ENCODE data around the gene SLC36A1. TPM values are rescaled to one million over a fixed set of nuclear protein-coding genes. Genes with fewer than 3 reads are reported as not detected.

Gene SLC36A1
- total and polyA plus RNA-seq, 2 experiments from 2014 or later: 6.9 to 10.1 TPM

- Histone ChIP-seq H3F3A (ENCODE audit: insufficient read depth) (peaks cover 10% of the 10 kb centered on the region; the same call in 1 of the 2 replicates), H3K9ac (no peak overlapping the region), H3K9me2 (ENCODE audit: insufficient read depth) (no peaks in the 10 kb centered on the region), H2AFZ (no peak overlapping the region), H3K79me2 (ENCODE audit: insufficient read depth) (no peaks in the 10 kb centered on the region), H3K4me2 (ENCODE audit: unreplicated experiment) (no peak overlapping the region), H3K4me1 (ENCODE audit: insufficient read depth) (peaks cover 5% of the 10 kb centered on the region; the same call in 1 of the 2 replicates), H3K4me3 (no peak overlapping the region), H3K36me3 (ENCODE audit: low read depth) (no peaks in the 10 kb centered on the region), H3K9me3 (ENCODE audit: low read depth) (no peaks in the 10 kb centered on the region), H3K27me3 (replicated peaks; ENCODE audit: insufficient read depth) (no peaks in the 10 kb centered on the region), H3K27ac (no peak overlapping the region), H4K20me1 (ENCODE audit: insufficient read depth) (no peaks in the 10 kb centered on the region)
- in situ Hi-C loops (cut with MboI): no loop called here
- 87 to 88% methylated on average over 2 of the region's 2 CpGs for WGBS, 2 experiments (ENCODE audit: low coverage in 1 of 2, low lambda C conversion rate in 2 of 2, missing lambda C conversion rate in 2 of 2)
- TF ChIP-seq EZH2 (IDR thresholded peaks at IDR 0.05; ENCODE audit: insufficient read depth, poor library complexity, severe bottlenecking) (no peak), EZH2phosphoT487 (IDR thresholded peaks at IDR 0.05; ENCODE audit: insufficient read depth, low read depth) (no peak)
- no peak for DNase-seq
These were observed 47.9 kb downstream of the SLC36A1 start for GRCh38 chr5:151495320-151495719.

DNA sequence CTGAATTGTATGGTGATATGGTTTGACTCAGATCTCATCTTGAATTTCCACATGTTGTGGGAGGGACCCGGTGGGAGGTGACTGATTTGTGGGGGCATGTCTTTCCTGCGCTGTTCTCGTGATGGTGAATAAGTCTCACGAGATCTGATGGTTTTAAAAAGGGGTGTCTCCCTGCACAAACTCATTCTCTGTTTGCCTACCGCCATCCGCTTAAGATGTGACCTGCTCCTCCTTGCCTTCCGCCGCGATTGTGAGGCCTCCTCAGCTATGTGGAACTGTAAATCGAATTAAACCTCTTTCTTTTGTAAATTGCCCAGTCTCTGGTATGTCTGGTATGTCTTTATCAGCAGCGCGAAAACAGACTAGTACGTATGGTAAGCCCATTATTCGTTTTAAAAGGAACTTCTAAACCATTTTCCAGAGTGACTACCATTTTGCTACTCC lies 48.7 kb downstream of the SLC36A1 start:
- H3K4me2 ChIP-seq (ENCODE audit: unreplicated experiment): no peak overlapping the region
- no peak overlapping the region for H3K4me3 ChIP-seq
- no peaks in the 10 kb centered on the region for H3K27me3 ChIP-seq (replicated peaks; ENCODE audit: insufficient read depth)
- no peaks in the 10 kb centered on the region for H3K9me3 ChIP-seq (ENCODE audit: low read depth)
- WGBS, 2 experiments (ENCODE audit: low coverage in 1 of 2, low lambda C conversion rate in 2 of 2, missing lambda C conversion rate in 2 of 2): 88 to 89% methylated on average over 14 of the region's 14 CpGs
- no peak for TF ChIP-seq EZH2phosphoT487 (IDR thresholded peaks at IDR 0.05; ENCODE audit: insufficient read depth, low read depth)
- no peak for TF ChIP-seq EZH2 (IDR thresholded peaks at IDR 0.05; ENCODE audit: insufficient read depth, poor library complexity, severe bottlenecking)
- no peaks in the 10 kb centered on the region for H3K36me3 ChIP-seq (ENCODE audit: low read depth)
- no peaks in the 10 kb centered on the region for H4K20me1 ChIP-seq (ENCODE audit: insufficient read depth)
- peaks cover 5% of the 10 kb centered on the region; the same call in 1 of the 2 replicates for H3K4me1 ChIP-seq (ENCODE audit: insufficient read depth)
- in situ Hi-C loops (cut with MboI): no loop called here
- peaks cover 10% of the 10 kb centered on the region; the same call in 1 of the 2 replicates for H3F3A ChIP-seq (ENCODE audit: insufficient read depth)
- H3K27ac ChIP-seq: no peak overlapping the region
- H3K79me2 ChIP-seq (ENCODE audit: insufficient read depth): no peaks in the 10 kb centered on the region
- H3K9ac ChIP-seq: no peak overlapping the region
- H3K9me2 ChIP-seq (ENCODE audit: insufficient read depth): no peaks in the 10 kb centered on the region
- DNase-seq: no peak
- no peak overlapping the region for H2AFZ ChIP-seq

- H3K4me3 ChIP-seq: no peak overlapping the region
- H3K9ac ChIP-seq: no peak overlapping the region
- H3K27me3 ChIP-seq (replicated peaks; ENCODE audit: insufficient read depth): no peaks in the 10 kb centered on the region
- in situ Hi-C loops (cut with MboI): no loop called here
- H3K27ac ChIP-seq: no peak overlapping the region
- TF ChIP-seq EZH2 (IDR thresholded peaks at IDR 0.05; ENCODE audit: insufficient read depth, poor library complexity, severe bottlenecking) (no peak), EZH2phosphoT487 (IDR thresholded peaks at IDR 0.05; ENCODE audit: insufficient read depth, low read depth) (no peak)
- no peak overlapping the region for H2AFZ ChIP-seq
- H3F3A ChIP-seq (ENCODE audit: insufficient read depth): peaks cover 3% of the 10 kb centered on the region; the same call in 1 of the 2 replicates
- no peaks in the 10 kb centered on the region for H3K36me3 ChIP-seq (ENCODE audit: low read depth)
- H3K4me1 ChIP-seq (ENCODE audit: insufficient read depth): peaks cover 2% of the 10 kb centered on the region; the same call in 1 of the 2 replicates
- H3K79me2 ChIP-seq (ENCODE audit: insufficient read depth): no peaks in the 10 kb centered on the region
- no peaks in the 10 kb centered on the region for H3K9me3 ChIP-seq (ENCODE audit: low read depth)
- no peaks in the 10 kb centered on the region for H3K9me2 ChIP-seq (ENCODE audit: insufficient read depth)
- WGBS, 2 experiments (ENCODE audit: low coverage in 1 of 2, low lambda C conversion rate in 2 of 2, missing lambda C conversion rate in 2 of 2): 76 to 79% methylated on average over 3 of the region's 3 CpGs
- no peak overlapping the region for H3K4me2 ChIP-seq (ENCODE audit: unreplicated experiment)
- no peak for DNase-seq
- H4K20me1 ChIP-seq (ENCODE audit: insufficient read depth): no peaks in the 10 kb centered on the region
These were observed 50.1 kb downstream of the SLC36A1 start for GRCh38 chr5:151497391-151498002.

DNA sequence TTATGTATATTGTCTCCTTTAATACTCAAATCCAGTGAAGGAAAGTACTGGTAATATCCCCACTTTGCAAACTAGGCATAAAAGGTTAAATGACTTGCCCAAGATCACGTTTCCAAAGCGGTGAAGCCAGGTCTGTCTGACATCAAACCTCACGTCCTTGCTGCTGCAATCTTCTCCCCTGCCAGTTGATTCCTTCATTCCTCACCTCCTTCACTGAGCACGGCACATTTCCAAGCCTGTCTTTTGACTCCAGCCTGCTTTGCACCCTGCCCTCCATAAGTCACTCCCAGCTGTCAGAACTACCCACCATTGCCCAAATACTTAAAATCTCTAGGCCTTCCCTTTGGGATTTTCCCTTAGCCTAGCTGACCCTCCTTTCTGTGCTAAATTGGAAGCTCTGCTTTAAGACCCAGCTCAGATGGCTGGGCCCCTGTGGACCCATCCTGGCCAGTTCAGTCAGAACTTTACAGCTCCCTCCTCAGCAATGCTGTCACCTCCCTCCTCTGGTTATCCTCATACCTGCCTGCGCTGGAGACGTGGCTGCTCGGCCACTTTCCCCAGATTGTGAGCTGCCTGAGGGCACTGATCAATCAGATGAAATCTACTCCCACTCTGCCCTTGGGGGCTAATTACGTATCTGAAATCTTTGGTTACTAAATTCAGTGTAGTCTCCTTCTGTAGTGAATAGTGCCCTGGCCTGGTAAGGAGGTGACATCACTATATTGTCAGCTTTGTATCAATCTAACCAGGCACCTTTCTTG lies 51.2 kb downstream of the SLC36A1 start:
- H3K4me1 ChIP-seq (ENCODE audit: insufficient read depth): no peaks in the 10 kb centered on the region
- TF ChIP-seq EZH2phosphoT487 (IDR thresholded peaks at IDR 0.05; ENCODE audit: insufficient read depth, low read depth) (no peak), EZH2 (IDR thresholded peaks at IDR 0.05; ENCODE audit: insufficient read depth, poor library complexity, severe bottlenecking) (no peak)
- 88 to 91% methylated on average over 8 of the region's 8 CpGs for WGBS, 2 experiments (ENCODE audit: low coverage in 1 of 2, low lambda C conversion rate in 2 of 2, missing lambda C conversion rate in 2 of 2)
- H3K79me2 ChIP-seq (ENCODE audit: insufficient read depth): no peaks in the 10 kb centered on the region
- H3K27ac ChIP-seq: no peak overlapping the region
- no peaks in the 10 kb centered on the region for H3K9me2 ChIP-seq (ENCODE audit: insufficient read depth)
- H3K36me3 ChIP-seq (ENCODE audit: low read depth): no peaks in the 10 kb centered on the region
- in situ Hi-C loops (cut with MboI): no loop called here
- H3K4me2 ChIP-seq (ENCODE audit: unreplicated experiment): no peak overlapping the region
- no peaks in the 10 kb centered on the region for H3F3A ChIP-seq (ENCODE audit: insufficient read depth)
- H3K27me3 ChIP-seq (replicated peaks; ENCODE audit: insufficient read depth): no peaks in the 10 kb centered on the region
- H3K4me3 ChIP-seq: no peak overlapping the region
- no peaks in the 10 kb centered on the region for H4K20me1 ChIP-seq (ENCODE audit: insufficient read depth)
- H3K9me3 ChIP-seq (ENCODE audit: low read depth): no peaks in the 10 kb centered on the region
- no peak overlapping the region for H3K9ac ChIP-seq
- H2AFZ ChIP-seq: no peak overlapping the region
- no peak for DNase-seq

Data from GM23248 (cell line).